Osteoblast (primary cell): ENCODE measurements around the gene GEMIN5. TPM values are rescaled to one million over a fixed set of nuclear protein-coding genes. Genes with fewer than 3 reads are reported as not detected.

Experiments
- DNase-seq: peaks from one replicate; pipeline ENCODE4 v3.0.0; 2011; ENCODE audit warnings: low spot score, mixed read lengths; ENCODE audit not compliant: insufficient read length; ENCODE audit errors: missing footprints
- H2AFZ ChIP-seq: 2 replicates; pipeline ENCODE4 v1.6.0; 2011; ENCODE audit warnings: mild to moderate bottlenecking, low read length
- H3K27ac ChIP-seq: 2 replicates; pipeline ENCODE4 v1.5.1; 2011; ENCODE audit warnings: mild to moderate bottlenecking, low read depth, low read length, moderate library complexity
- H3K27me3 ChIP-seq: 2 replicates; pipeline ENCODE4 v1.6.0; 2012; ENCODE audit warnings: mild to moderate bottlenecking, control low read depth, inconsistent platforms, low read length, moderate library complexity; ENCODE audit not compliant: insufficient read depth
- H3K36me3 ChIP-seq: 2 replicates; pipeline ENCODE4 v1.5.1; 2011; ENCODE audit warnings: mild to moderate bottlenecking, low read length, control low read depth, moderate library complexity; ENCODE audit not compliant: insufficient read depth
- H3K4me1 ChIP-seq: 2 replicates; pipeline ENCODE4 v1.5.1; 2011; ENCODE audit warnings: mild to moderate bottlenecking, low read length, control low read depth, moderate library complexity; ENCODE audit not compliant: insufficient read depth
- H3K4me2 ChIP-seq: 2 replicates; pipeline ENCODE4 v1.6.0; 2011; ENCODE audit warnings: mild to moderate bottlenecking, low read length; ENCODE audit not compliant: insufficient read depth
- H3K4me3 ChIP-seq: fragments of 200-600 bp; sonication (generic); 3 replicates; pipeline ENCODE4 v1.5.1; 2012; ENCODE audit warnings: mild to moderate bottlenecking, low read length, inconsistent platforms; ENCODE audit not compliant: insufficient read depth
- H3K79me2 ChIP-seq: 2 replicates; pipeline ENCODE4 v1.6.0; 2012; ENCODE audit warnings: mild to moderate bottlenecking, low read length, control low read depth, inconsistent platforms; ENCODE audit not compliant: insufficient read depth
- H3K9me3 ChIP-seq: 2 replicates; pipeline ENCODE4 v1.5.1; 2011; ENCODE audit warnings: low read depth, low read length, control low read depth
- H4K20me1 ChIP-seq: 2 replicates; pipeline ENCODE4 v1.6.0; 2012; ENCODE audit warnings: mild to moderate bottlenecking, low read length, control low read depth; ENCODE audit not compliant: insufficient read depth
- CTCF ChIP-seq: IDR thresholded peaks from 2 replicates; pipeline ENCODE4 v1.5.1; 2011; ENCODE audit warnings: mild to moderate bottlenecking, low read depth, low read length, moderate library complexity; ENCODE audit errors: extremely low read depth
- total RNA-seq: library from RNA; depleted of rRNA; stranded (reverse); fragments of >200 nt; gene quantifications from 2 replicates; pipeline ENCODE4 v1.2.3, GENCODE V29; 2012

The GEMIN5 gene
- total RNA-seq, 1 donor = 11.6 TPM

- Histone ChIP-seq H3K4me1 (no peaks in the 10 kb centered on the region), H4K20me1 (no peaks in the 10 kb centered on the region), H3K4me2 (no peak overlapping the region), H3K79me2 (no peaks in the 10 kb centered on the region), H2AFZ (no peak overlapping the region), H3K9me3 (peaks cover 12% of the 10 kb centered on the region), H3K36me3 (peaks cover 35% of the 10 kb centered on the region), H3K27ac (no peak overlapping the region), H3K27me3 (no peaks in the 10 kb centered on the region), H3K4me3 (no peak overlapping the region)
- TF ChIP-seq CTCF = no peak
- DNase-seq = no peak
Measured at GRCh38 chr5:154884424-154884823, 53.6 kb downstream of the GEMIN5 start.

DNA sequence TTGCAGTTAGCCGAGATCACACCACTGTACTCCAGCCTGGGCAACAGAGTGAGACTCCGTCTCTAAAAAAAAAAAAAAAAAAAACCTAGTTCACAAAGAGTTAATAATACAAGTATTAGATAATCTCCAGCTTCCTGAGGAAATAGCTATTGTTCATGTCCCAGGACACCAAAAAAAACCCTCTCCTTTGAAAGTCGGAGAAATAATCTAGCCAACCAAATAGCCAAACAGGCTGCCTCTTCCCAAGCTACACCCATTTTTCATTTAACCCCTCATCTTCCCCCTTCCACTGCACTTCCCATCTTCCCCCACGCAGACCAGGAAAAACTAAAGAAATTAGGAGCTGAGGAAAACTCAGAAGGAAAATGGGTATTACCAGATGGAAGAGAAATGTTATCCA lies 56.0 kb downstream of the GEMIN5 start:
- Histone ChIP-seq H3K79me2 (no peaks in the 10 kb centered on the region), H4K20me1 (no peaks in the 10 kb centered on the region), H3K27ac (no peak overlapping the region), H3K36me3 (peaks cover 25% of the 10 kb centered on the region), H2AFZ (no peak overlapping the region), H3K27me3 (no peaks in the 10 kb centered on the region), H3K9me3 (peaks cover 16% of the 10 kb centered on the region), H3K4me3 (no peak overlapping the region), H3K4me1 (no peaks in the 10 kb centered on the region), H3K4me2 (no peak overlapping the region)
- no peak for DNase-seq
- TF ChIP-seq CTCF = no peak

DNA sequence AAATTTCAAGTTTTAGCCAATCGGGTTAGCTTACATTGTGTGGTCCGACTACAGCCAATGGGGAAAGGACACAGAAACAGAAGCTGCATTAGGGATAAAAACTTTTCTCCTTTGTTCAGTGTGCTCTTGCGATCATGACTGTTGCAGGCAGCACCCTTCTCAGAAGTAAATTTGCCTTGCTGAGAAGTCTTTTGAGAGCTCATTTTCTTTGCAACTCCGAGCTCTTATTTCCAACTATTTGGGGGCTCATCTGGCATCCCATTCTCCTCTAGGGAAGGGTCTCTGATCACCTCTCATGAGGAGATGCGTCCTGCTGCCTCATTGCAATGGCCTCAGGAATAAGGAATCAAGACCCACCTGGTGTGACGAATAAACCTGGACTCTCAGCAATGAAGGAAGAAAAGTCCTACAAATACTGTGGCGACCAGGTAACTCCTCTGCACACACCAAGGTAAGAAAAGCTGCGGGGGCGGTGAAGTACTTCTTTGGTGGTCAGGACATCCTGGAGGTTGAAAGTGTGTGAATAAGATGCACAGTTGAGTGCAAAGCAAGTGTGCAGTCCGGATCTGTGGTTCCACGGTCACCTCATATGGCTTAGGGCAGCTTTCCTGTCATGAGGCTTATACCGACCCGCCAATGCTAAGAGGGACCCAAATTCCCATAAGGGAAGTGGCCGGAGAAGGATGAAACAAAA lies 59.2 kb downstream of the GEMIN5 start:
- H3K36me3 ChIP-seq = peaks cover 24% of the 10 kb centered on the region
- H3K4me1 ChIP-seq = no peaks in the 10 kb centered on the region
- TF ChIP-seq CTCF = no peak
- no peak overlapping the region for H3K27ac ChIP-seq
- H2AFZ ChIP-seq = no peak overlapping the region
- H3K4me3 ChIP-seq = no peak overlapping the region
- H3K9me3 ChIP-seq = peaks cover 4% of the 10 kb centered on the region
- peaks cover under 1% of the 10 kb centered on the region for H4K20me1 ChIP-seq
- H3K79me2 ChIP-seq = no peaks in the 10 kb centered on the region
- H3K4me2 ChIP-seq = no peak overlapping the region
- DNase-seq = no peak
- no peaks in the 10 kb centered on the region for H3K27me3 ChIP-seq

DNA sequence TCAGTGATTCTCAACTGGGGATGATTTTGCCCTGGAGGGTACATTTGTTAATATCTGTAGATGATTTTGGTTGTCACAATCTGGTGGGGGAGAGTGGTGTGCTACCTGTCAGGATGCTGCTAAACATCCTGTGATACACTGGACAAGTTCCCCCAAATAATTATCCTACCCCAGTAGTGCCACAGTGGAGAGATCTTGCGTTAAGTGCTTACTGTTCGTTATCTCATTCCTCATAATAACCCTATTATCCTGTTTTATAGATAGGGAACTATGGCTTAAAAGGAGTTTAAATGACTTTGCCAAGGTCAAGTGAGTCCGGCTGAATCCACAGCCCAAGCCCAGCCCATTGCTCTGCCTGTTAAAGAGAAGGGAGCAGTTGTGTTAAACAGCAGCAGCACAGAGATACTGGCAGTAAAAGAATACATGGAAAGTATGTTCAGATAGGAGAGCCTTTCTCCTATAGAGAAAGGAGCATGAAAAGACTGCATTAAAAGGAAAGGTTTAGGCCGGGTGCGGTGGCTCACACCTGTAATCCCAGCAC lies 64.2 kb downstream of the GEMIN5 start:
- peaks cover 54% of the 10 kb centered on the region for H3K36me3 ChIP-seq
- no peak for DNase-seq
- no peak overlapping the region for H3K4me3 ChIP-seq
- peaks cover 9% of the 10 kb centered on the region for H3K79me2 ChIP-seq
- no peaks in the 10 kb centered on the region for H3K27me3 ChIP-seq
- TF ChIP-seq CTCF = no peak
- peaks cover 4% of the 10 kb centered on the region for H4K20me1 ChIP-seq
- no peak overlapping the region for H3K27ac ChIP-seq
- H2AFZ ChIP-seq = no peak overlapping the region
- no peak overlapping the region for H3K4me2 ChIP-seq
- H3K9me3 ChIP-seq = peaks cover 1% of the 10 kb centered on the region
- H3K4me1 ChIP-seq = no peaks in the 10 kb centered on the region
